GM21367 (cell line): ENCODE data around the gene ZNF343.

ENCODE experiments used
- ATAC-seq: cut with Tn5 transposase; IDR thresholded peaks from one replicate; pipeline ENCODE4 v1.9.1; 2021; ENCODE audit not compliant: unreplicated experiment

ZNF343 gene

GRCh38 chr20:2446845-2447244 lies 61.9 kb downstream of the ZNF343 start:
- no peak for ATAC-seq
